Heart right ventricle (tissue), 16 donors: ENCODE data around the gene PPP1R2. TPM values are rescaled to one million over a fixed set of nuclear protein-coding genes. Genes with fewer than 3 reads are reported as not detected.

ENCODE experiments used
- ATAC-seq, 8 donors: fragments of 200-7000 bp; cut with Tn5 transposase; one replicate each; pipeline ENCODE4 v1.9.1; 2020; ENCODE audit warnings: mild to moderate bottlenecking in 8 of 8, moderate library complexity in 8 of 8, moderate number of reproducible peaks in 1 of 8
- DNase-seq, 2 donors: peaks; one replicate each; pipeline ENCODE4 v3.0.0-alpha.2; 2020
- H3K27ac ChIP-seq, 10 donors: fragments of 200-600 bp; sonication (generic) in 2 of 10; one replicate each; pipeline versions ENCODE4 v1.5.0 to v1.8.0; 2020 to 2022; ENCODE audit warnings: mild to moderate bottlenecking in 3 of 10
- H3K27me3 ChIP-seq, 7 donors: fragments of 200-600 bp; one replicate each; pipeline ENCODE4 v1.8.0; 2021 to 2022; ENCODE audit warnings: mild to moderate bottlenecking in 2 of 7
- H3K36me3 ChIP-seq, 9 donors: fragments of 200-600 bp; sonication (generic) in 1 of 9; one replicate each; pipeline versions ENCODE4 v1.5.0 to v1.8.0; 2020 to 2022; ENCODE audit warnings: mild to moderate bottlenecking in 2 of 9
- H3K4me1 ChIP-seq, 9 donors: fragments of 200-600 bp; sonication (generic) in 1 of 9; one replicate each; pipeline versions ENCODE4 v1.5.0 to v1.8.0; 2020 to 2022; ENCODE audit warnings: mild to moderate bottlenecking in 4 of 9
- H3K4me3 ChIP-seq, 10 donors: fragments of 200-600 bp; sonication (generic) in 2 of 10; one replicate each; pipeline versions ENCODE4 v1.5.0 to v1.8.0; 2020 to 2022; ENCODE audit warnings: mild to moderate bottlenecking in 7 of 10, moderate library complexity in 2 of 10
- H3K9me3 ChIP-seq, 11 donors: fragments of 200-600 bp in 10 of 11; sonication (generic) in 2 of 11; one replicate each; pipeline versions ENCODE4 v1.5.0 to v1.8.0; 2013 to 2022; ENCODE audit warnings: mild to moderate bottlenecking in 2 of 11, control low read depth in 1 of 11, moderate library complexity in 1 of 11
- CTCF ChIP-seq, 9 donors: fragments of 200-600 bp; sonication (generic) in 2 of 9; IDR thresholded peaks; one replicate each; pipeline versions ENCODE4 v1.5.0 to v1.8.0; 2021 to 2022; ENCODE audit warnings: antibody characterized with exemption in 9 of 9, mild to moderate bottlenecking in 5 of 9, moderate library complexity in 1 of 9
- WGBS, 2 donors: extraction: QIAGEN DNeasy Blood & Tissue Kit; methylation state at CpG; one replicate each; pipeline ENCODE4 v1.1.7; 2013; ENCODE audit warnings: inconsistent platforms in 1 of 2; 5-methylcytosine and 5-hydroxymethylcytosine counted together
- intact Hi-C, 10 donors: fragments of 100-400 bp; cut with DNase I; formaldehyde crosslinking; loops; one replicate each; pipeline versions ENCODE4 v1.11.1 to v1.14.2; 2022
- polyA plus RNA-seq, 2 donors: library from polyadenylated mRNA; stranded (reverse); fragments of 200-250 nt; gene quantifications; one replicate each; pipeline ENCODE4 v1.2.3, GENCODE V29; 2013
- total RNA-seq, 10 donors: library from RNA; stranded (reverse); fragmentation: NEBNext Ultra II Directional in 3 of 10; extraction: Animal tissue kit (Norgen Biotek cat#: 25700) in 3 of 10; gene quantifications; one replicate each; pipeline versions ENCODE4 v1.2.1 to v1.2.4, GENCODE V29; 2021 to 2023
- donor health status: Arrhythmogenic right ventricular cardiomyopathy.
- donor health status: ischemic (EF 13 %, LVEDD 7.1; RV severe dilation, severe dysfunction).
- donor health status: healthy with polysubstance abuse.
- donor health status: DM: no; HTN: yes; CAD: no.
- donor health status: DM: no; HTN: no; CAD: no.
- donor health status: ischemic (EF 25% LVEDD 6.9; RV normal size, moderate dysfunction).
- donor health status: ischemic (EF 25% LVEDD 5.7; RV mildly dilated, moderate dysfunction).
- donor health status: healthy.
- donor health status: DM: yes; HTN: yes; CAD: no.
- donor health status: Ischemic cardiomyopathy.
- donor health status: ischemic (EF 35%, LVEDD 5.7; RV mildly dilated, moderate dysfunction).
- donor health status: nonischemic (EF 11% LVEDD 7.7; RV severe dilation, severe dysfunction).
- donor health status: DM: yes; HTN: yes; CAD: no.
- donor health status: PGD.
- donor health status: ischemic (EF 29% LVEDD 5.4; RV normal size, mild dysfunction).
- donor health status: nonischemic (EF 23%, LVEDD 6.1; RV moderate dilation, normal function).

PPP1R2 gene
- total and polyA plus RNA-seq, 12 donors, result 15.4 to 55.2 (median 40.3) TPM

- ATAC-seq, result no peak
- WGBS, 2 donors, result 71 to 72% methylated on average over 2 of the region's 2 CpGs
- Histone ChIP-seq H3K27ac (peak overlapping the region in 1 of 10 donors; percentile 80), H3K36me3 (no peaks in the 10 kb centered on the region), H3K4me3 (no peak overlapping the region), H3K9me3 (no peaks in the 10 kb centered on the region), H3K4me1 (peaks cover 12 to 65% (median 51%) of the 10 kb centered on the region in 9 donors), H3K27me3 (no peaks in the 10 kb centered on the region)
- no peak for TF ChIP-seq CTCF (IDR thresholded peaks at IDR 0.05)
- no peak for DNase-seq
- intact Hi-C loops, result no loop called here
These were observed 5.9 kb upstream of the PPP1R2 start for GRCh38 chr3:195548987-195549386.

GRCh38 chr3:195548501-195548900 lies 5.4 kb upstream of the PPP1R2 start:
- peaks cover 12 to 69% (median 56%) of the 10 kb centered on the region in 9 donors for H3K4me1 ChIP-seq
- no peaks in the 10 kb centered on the region for H3K27me3 ChIP-seq
- ATAC-seq, result no peak
- no peaks in the 10 kb centered on the region for H3K9me3 ChIP-seq
- H3K27ac ChIP-seq, result no peak overlapping the region
- DNase-seq, result no peak
- intact Hi-C loops, result no loop called here
- H3K36me3 ChIP-seq, result no peaks in the 10 kb centered on the region
- TF ChIP-seq CTCF (IDR thresholded peaks at IDR 0.05), result no peak
- no peak overlapping the region for H3K4me3 ChIP-seq

- ATAC-seq, result no peak
- intact Hi-C loops, result no loop called here
- H3K36me3 ChIP-seq, result no peaks in the 10 kb centered on the region
- no peaks in the 10 kb centered on the region for H3K27me3 ChIP-seq
- no peak overlapping the region for H3K4me3 ChIP-seq
- no peaks in the 10 kb centered on the region for H3K9me3 ChIP-seq
- no peak overlapping the region for H3K27ac ChIP-seq
- no peak for DNase-seq
- no peak for TF ChIP-seq CTCF (IDR thresholded peaks at IDR 0.05)
- H3K4me1 ChIP-seq, result peaks cover 12 to 69% (median 56%) of the 10 kb centered on the region in 9 donors
- 86 to 89% methylated on average over 8 of the region's 8 CpGs for WGBS, 2 donors
These were observed 4.9 kb upstream of the PPP1R2 start for GRCh38 chr3:195548006-195548405.

- DNase-seq, result peak in 1 of 2 donors; percentile 36
- TF ChIP-seq CTCF (IDR thresholded peaks at IDR 0.05), result no peak
- WGBS, 2 donors, result 41 to 58% methylated on average over 4 of the region's 4 CpGs
- Histone ChIP-seq H3K27ac (peak overlapping the region in 8 of 10 donors; percentile 45 to 98 (median 94)), H3K36me3 (no peaks in the 10 kb centered on the region), H3K4me1 (peaks cover 12 to 74% (median 59%) of the 10 kb centered on the region in 9 donors), H3K27me3 (no peaks in the 10 kb centered on the region), H3K4me3 (no peak overlapping the region), H3K9me3 (no peaks in the 10 kb centered on the region)
- ATAC-seq, result no peak
- intact Hi-C loops, result no loop called here
These were observed 3.0 kb upstream of the PPP1R2 start for GRCh38 chr3:195546130-195546560.
